ENCODE data around the gene TFPI. TPM values are rescaled to one million over a fixed set of nuclear protein-coding genes. Genes with fewer than 3 reads are reported as not detected.

TFPI gene
- 0.59 TPM for total RNA-seq (ENCODE audit: unreplicated experiment)
- long read RNA-seq, result 0 reads

DNA sequence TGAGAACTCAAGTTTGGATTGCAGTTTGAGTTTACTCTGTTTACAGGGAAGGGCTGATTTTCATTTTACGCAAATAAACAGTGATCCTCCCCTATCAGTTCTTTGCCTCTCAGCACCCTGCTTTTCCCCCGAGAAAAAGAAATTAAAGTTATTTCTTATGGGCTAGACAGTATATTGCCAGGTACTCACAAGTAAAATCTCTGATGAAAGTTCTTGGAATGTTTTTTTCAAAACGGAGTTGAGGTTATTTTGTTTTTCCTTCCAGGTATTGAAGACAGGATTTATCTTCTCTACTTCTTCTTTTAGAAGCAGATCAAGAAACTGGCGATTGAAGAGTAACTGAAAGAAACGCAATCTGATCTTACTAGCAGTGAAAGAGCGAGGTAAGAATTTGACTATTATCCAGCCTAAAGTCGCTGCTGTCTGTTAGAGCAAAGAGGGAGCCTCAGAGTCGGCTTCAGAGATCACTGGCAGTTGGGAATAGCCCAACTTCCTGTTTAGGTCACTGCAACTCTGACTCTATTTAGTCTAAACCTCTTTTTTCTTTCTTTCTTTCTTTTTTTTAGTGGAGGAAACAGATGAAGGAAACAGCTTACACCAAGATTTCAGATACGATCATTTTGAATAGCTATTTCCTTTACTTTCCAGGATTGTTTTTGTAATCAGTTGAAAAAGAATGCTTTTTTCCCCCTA is at the start of gene TFPI:
Gene TFPI, minus strand, starts transcription at position 425 of the 693 bp plus-strand sequence. CDS start 50,667 bp downstream, outside the sequence.
- Mint-ChIP-seq H3K27me3 (ENCODE audit: unreplicated experiment) (peaks cover 2% of the 10 kb centered on the region), H3K27ac (ENCODE audit: unreplicated experiment) (no peak within 1 kb of the TSS), H3K9me3 (ENCODE audit: unreplicated experiment) (no peaks in the 10 kb centered on the region), H3K36me3 (ENCODE audit: unreplicated experiment) (no peaks in the 10 kb centered on the region), H3K4me1 (ENCODE audit: low read depth, unreplicated experiment) (peaks cover 2% of the 10 kb centered on the region), H3K4me3 (ENCODE audit: unreplicated experiment) (no peak within 1 kb of the TSS)
- DNase-seq, result no peak
- TF ChIP-seq, protein P1, sequence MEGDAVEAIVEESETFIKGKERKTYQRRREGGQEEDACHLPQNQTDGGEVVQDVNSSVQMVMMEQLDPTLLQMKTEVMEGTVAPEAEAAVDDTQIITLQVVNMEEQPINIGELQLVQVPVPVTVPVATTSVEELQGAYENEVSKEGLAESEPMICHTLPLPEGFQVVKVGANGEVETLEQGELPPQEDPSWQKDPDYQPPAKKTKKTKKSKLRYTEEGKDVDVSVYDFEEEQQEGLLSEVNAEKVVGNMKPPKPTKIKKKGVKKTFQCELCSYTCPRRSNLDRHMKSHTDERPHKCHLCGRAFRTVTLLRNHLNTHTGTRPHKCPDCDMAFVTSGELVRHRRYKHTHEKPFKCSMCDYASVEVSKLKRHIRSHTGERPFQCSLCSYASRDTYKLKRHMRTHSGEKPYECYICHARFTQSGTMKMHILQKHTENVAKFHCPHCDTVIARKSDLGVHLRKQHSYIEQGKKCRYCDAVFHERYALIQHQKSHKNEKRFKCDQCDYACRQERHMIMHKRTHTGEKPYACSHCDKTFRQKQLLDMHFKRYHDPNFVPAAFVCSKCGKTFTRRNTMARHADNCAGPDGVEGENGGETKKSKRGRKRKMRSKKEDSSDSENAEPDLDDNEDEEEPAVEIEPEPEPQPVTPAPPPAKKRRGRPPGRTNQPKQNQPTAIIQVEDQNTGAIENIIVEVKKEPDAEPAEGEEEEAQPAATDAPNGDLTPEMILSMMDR (IDR thresholded peaks at IDR 0.05; ENCODE audit: partially characterized antibody, unreplicated experiment), result no peak

DNA sequence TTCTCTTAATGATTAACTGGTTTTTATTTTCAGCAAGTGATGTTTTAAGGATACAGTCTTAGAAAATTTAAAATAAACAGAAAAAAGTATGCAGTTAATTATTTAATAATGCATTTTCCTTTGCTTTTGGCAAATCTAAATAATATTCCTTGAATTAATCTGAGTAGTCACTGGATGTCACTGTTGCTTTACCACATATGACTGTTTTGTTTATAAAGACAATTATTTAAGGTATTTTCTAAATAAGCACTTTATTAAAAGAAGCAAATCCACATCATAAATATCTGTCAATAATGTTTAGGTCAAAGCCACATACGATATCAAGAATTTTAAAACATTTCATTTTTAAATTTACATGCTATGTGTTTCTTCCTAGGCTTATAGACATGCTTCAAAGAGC is 40.6 kb upstream of the TFPI start:
- no peak for DNase-seq
- Mint-ChIP-seq H3K4me1 (ENCODE audit: low read depth, unreplicated experiment) (no peaks in the 10 kb centered on the region), H3K27me3 (ENCODE audit: unreplicated experiment) (no peaks in the 10 kb centered on the region), H3K4me3 (ENCODE audit: unreplicated experiment) (no peak overlapping the region), H3K36me3 (ENCODE audit: unreplicated experiment) (no peaks in the 10 kb centered on the region), H3K27ac (ENCODE audit: unreplicated experiment) (no peak overlapping the region), H3K9me3 (ENCODE audit: unreplicated experiment) (no peaks in the 10 kb centered on the region)
- TF ChIP-seq, protein P1 (IDR thresholded peaks at IDR 0.05; ENCODE audit: partially characterized antibody, unreplicated experiment), result no peak

DNA sequence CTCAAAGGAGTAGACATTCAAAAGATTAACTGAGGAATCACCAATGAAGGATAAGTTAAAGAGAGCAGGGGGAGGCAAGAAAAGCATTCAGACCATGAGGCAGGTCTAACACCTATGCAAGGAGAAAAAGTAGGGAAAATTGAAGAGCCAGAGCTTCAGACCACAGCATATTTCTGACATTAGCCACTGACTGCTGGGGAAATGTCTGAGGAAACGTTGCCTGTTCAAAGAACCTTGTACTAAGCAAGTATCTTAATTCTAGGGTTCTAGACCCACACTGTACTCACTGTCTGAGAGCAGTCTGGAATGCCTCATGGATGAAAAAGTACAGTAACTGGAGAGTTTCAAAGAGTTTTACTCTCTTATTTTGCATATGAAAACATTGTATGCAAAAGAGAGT is 39.5 kb upstream of the TFPI start:
- no peaks in the 10 kb centered on the region for H3K4me1 Mint-ChIP-seq (ENCODE audit: low read depth, unreplicated experiment)
- H3K36me3 Mint-ChIP-seq (ENCODE audit: unreplicated experiment), result no peaks in the 10 kb centered on the region
- H3K27me3 Mint-ChIP-seq (ENCODE audit: unreplicated experiment), result no peaks in the 10 kb centered on the region
- H3K4me3 Mint-ChIP-seq (ENCODE audit: unreplicated experiment), result no peak overlapping the region
- no peak overlapping the region for H3K27ac Mint-ChIP-seq (ENCODE audit: unreplicated experiment)
- TF ChIP-seq, protein P1 (IDR thresholded peaks at IDR 0.05; ENCODE audit: partially characterized antibody, unreplicated experiment), result no peak
- no peaks in the 10 kb centered on the region for H3K9me3 Mint-ChIP-seq (ENCODE audit: unreplicated experiment)
- no peak for DNase-seq

DNA sequence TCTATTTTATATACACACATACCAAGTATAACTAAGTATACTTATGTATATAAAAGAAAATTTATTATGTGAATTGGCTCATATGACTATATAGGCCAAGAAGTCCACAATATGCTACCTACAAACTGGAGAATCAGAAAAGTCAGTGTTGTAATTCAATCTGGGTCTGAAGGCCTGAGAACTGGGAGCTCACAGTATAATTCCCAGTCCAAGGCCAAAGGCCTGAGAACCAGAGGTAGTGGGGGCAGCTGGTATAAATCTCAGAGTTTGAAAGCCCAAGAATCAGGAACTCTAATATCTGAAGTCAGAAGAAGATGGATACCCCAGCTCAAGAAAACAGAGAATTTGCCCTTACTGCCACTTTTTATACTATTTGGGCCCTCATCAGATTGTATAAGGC is 38.9 kb upstream of the TFPI start:
- H3K4me3 Mint-ChIP-seq (ENCODE audit: unreplicated experiment), result no peak overlapping the region
- no peak overlapping the region for H3K27ac Mint-ChIP-seq (ENCODE audit: unreplicated experiment)
- no peaks in the 10 kb centered on the region for H3K9me3 Mint-ChIP-seq (ENCODE audit: unreplicated experiment)

DNA sequence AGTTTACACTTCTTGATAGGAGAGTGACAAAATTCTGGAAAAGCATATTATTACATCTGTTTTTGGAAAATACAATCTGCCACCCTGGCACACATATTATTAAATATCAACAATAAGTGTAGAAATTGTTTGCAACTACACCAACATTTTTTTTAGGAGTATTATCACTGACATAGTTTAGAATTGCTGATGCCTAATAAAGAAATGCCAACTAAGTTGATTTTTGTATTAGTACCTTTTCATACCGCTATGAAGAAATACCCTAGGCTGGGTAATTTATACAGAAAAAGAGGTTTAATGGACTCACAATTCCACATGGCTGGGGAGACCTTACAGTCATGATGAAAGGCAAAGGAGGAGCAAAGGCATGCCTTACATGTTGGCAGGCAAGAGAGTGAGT is 35.9 kb upstream of the TFPI start:
- no peaks in the 10 kb centered on the region for H3K27me3 Mint-ChIP-seq (ENCODE audit: unreplicated experiment)
- TF ChIP-seq, protein P1 (IDR thresholded peaks at IDR 0.05; ENCODE audit: partially characterized antibody, unreplicated experiment), result no peak
- no peaks in the 10 kb centered on the region for H3K9me3 Mint-ChIP-seq (ENCODE audit: unreplicated experiment)
- H3K36me3 Mint-ChIP-seq (ENCODE audit: unreplicated experiment), result no peaks in the 10 kb centered on the region
- no peak for DNase-seq
- H3K4me1 Mint-ChIP-seq (ENCODE audit: low read depth, unreplicated experiment), result no peaks in the 10 kb centered on the region
- H3K27ac Mint-ChIP-seq (ENCODE audit: unreplicated experiment), result no peak overlapping the region
- no peak overlapping the region for H3K4me3 Mint-ChIP-seq (ENCODE audit: unreplicated experiment)

More for the DNA sequence above, 38.9 kb upstream of the TFPI start:
- no peaks in the 10 kb centered on the region for H3K4me1 Mint-ChIP-seq (ENCODE audit: low read depth, unreplicated experiment)
- no peaks in the 10 kb centered on the region for H3K36me3 Mint-ChIP-seq (ENCODE audit: unreplicated experiment)
- DNase-seq, result no peak
- TF ChIP-seq, protein P1 (IDR thresholded peaks at IDR 0.05; ENCODE audit: partially characterized antibody, unreplicated experiment), result no peak
- no peaks in the 10 kb centered on the region for H3K27me3 Mint-ChIP-seq (ENCODE audit: unreplicated experiment)
